H9 (cell line): ENCODE results near the gene CC2D2A. TPM values are rescaled to one million over a fixed set of nuclear protein-coding genes. Genes with fewer than 3 reads are reported as not detected.

Source experiments
- DNase-seq: peaks from one replicate; pipeline ENCODE4 v3.0.0-alpha.2; 2017
- H2AFZ ChIP-seq: one replicate; pipeline ENCODE4 v1.6.1; 2013; ENCODE audit warnings: mild to moderate bottlenecking, low read length, control low read depth, moderate library complexity
- H2AK5ac ChIP-seq: 2 replicates; pipeline ENCODE4 v1.6.1; 2013; ENCODE audit warnings: low read length, control low read depth, mixed read lengths; ENCODE audit not compliant: insufficient read length
- H2BK120ac ChIP-seq: one replicate; pipeline ENCODE4 v1.6.1; 2013; ENCODE audit warnings: low read depth, mild to moderate bottlenecking, low read length, control low read depth, inconsistent platforms; ENCODE audit not compliant: poor library complexity, severe bottlenecking
- H2BK12ac ChIP-seq: 2 replicates; pipeline ENCODE4 v1.6.1; 2013; ENCODE audit warnings: low read length, control low read depth, mixed read lengths, low read depth; ENCODE audit not compliant: insufficient read length
- H2BK15ac ChIP-seq: 2 replicates; pipeline ENCODE4 v1.6.1; 2013; ENCODE audit warnings: low read depth, low read length, control low read depth
- H2BK20ac ChIP-seq: one replicate; pipeline ENCODE4 v1.6.1; 2013; ENCODE audit warnings: low read depth, mild to moderate bottlenecking, low read length, control low read depth, inconsistent platforms; ENCODE audit not compliant: poor library complexity, severe bottlenecking
- H2BK5ac ChIP-seq: 2 replicates; pipeline ENCODE4 v1.6.1; 2013; ENCODE audit warnings: low read length, control low read depth, mixed read lengths; ENCODE audit not compliant: insufficient read length
- H3K14ac ChIP-seq: 2 replicates; pipeline ENCODE4 v1.6.1; 2013; ENCODE audit warnings: low read length, control low read depth; ENCODE audit not compliant: insufficient read depth
- H3K18ac ChIP-seq: 2 replicates; pipeline ENCODE4 v1.6.1; 2013; ENCODE audit warnings: low read depth, mild to moderate bottlenecking, mixed read lengths, low read length, control low read depth; ENCODE audit not compliant: insufficient read length
- H3K23ac ChIP-seq: 2 replicates; pipeline ENCODE4 v1.6.1; 2013; ENCODE audit warnings: low read length, control low read depth, mixed read lengths, low read depth; ENCODE audit not compliant: insufficient read length
- H3K23me2 ChIP-seq: 2 replicates; pipeline ENCODE4 v1.6.1; 2013; ENCODE audit warnings: low read depth, mild to moderate bottlenecking, mixed read lengths, low read length, control low read depth; ENCODE audit not compliant: insufficient read length, poor library complexity, severe bottlenecking
- H3K27ac ChIP-seq: 2 replicates; pipeline ENCODE4 v1.5.1; 2013; ENCODE audit warnings: low read length, control low read depth, mixed read lengths, low read depth; ENCODE audit not compliant: insufficient read length
- H3K27me3 ChIP-seq: 2 replicates; pipeline ENCODE4 v1.6.1; 2013; ENCODE audit warnings: low read length, control low read depth, inconsistent platforms; ENCODE audit not compliant: insufficient read depth
- H3K4ac ChIP-seq: 2 replicates; pipeline ENCODE4 v1.6.1; 2013; ENCODE audit warnings: low read depth, mild to moderate bottlenecking, control low read depth, inconsistent platforms, low read length, moderate library complexity
- H3K4me1 ChIP-seq: 2 replicates; pipeline ENCODE4 v1.6.1; 2013; ENCODE audit warnings: low read length, control low read depth, inconsistent platforms; ENCODE audit not compliant: insufficient read depth
- H3K4me2 ChIP-seq: 2 replicates; pipeline ENCODE4 v1.6.1; 2013; ENCODE audit warnings: low read length, control low read depth, mixed read lengths; ENCODE audit not compliant: insufficient read length, insufficient read depth
- H3K56ac ChIP-seq: 2 replicates; pipeline ENCODE4 v1.6.1; 2013; ENCODE audit warnings: low read depth, mild to moderate bottlenecking, mixed read lengths, low read length, control low read depth; ENCODE audit not compliant: insufficient read length
- H3K79me1 ChIP-seq: 2 replicates; pipeline ENCODE4 v1.6.1; 2013; ENCODE audit warnings: low read depth, mild to moderate bottlenecking, moderate library complexity, low read length, control low read depth, inconsistent platforms; ENCODE audit not compliant: insufficient read depth, poor library complexity, severe bottlenecking
- H3K79me2 ChIP-seq: 2 replicates; pipeline ENCODE4 v1.6.1; 2013; ENCODE audit warnings: low read length, control low read depth, inconsistent platforms; ENCODE audit not compliant: insufficient read depth
- H3K9ac ChIP-seq: 2 replicates; pipeline ENCODE4 v1.6.1; 2013; ENCODE audit warnings: low read length, control low read depth, mixed read lengths; ENCODE audit not compliant: insufficient read length; ENCODE audit errors: extremely low read depth
- H3K9me3 ChIP-seq: one replicate; pipeline ENCODE4 v1.6.1; 2013; ENCODE audit warnings: low read depth, low read length, inconsistent platforms; ENCODE audit not compliant: control insufficient read depth
- H3T11ph ChIP-seq: one replicate; pipeline ENCODE4 v1.6.1; 2013; ENCODE audit warnings: mild to moderate bottlenecking, low read length, control low read depth, inconsistent platforms
- H4K20me1 ChIP-seq: one replicate; pipeline ENCODE4 v1.6.1; 2013; ENCODE audit not compliant: control insufficient read depth, insufficient read length, insufficient read depth
- H4K5ac ChIP-seq: 2 replicates; pipeline ENCODE4 v1.6.1; 2013; ENCODE audit warnings: low read depth, mild to moderate bottlenecking, mixed read lengths, low read length, control low read depth; ENCODE audit not compliant: insufficient read length
- H4K8ac ChIP-seq: replicated peaks from 2 replicates; pipeline ENCODE4 v1.6.1; 2013; ENCODE audit warnings: low read length, control low read depth, mixed read lengths, low read depth; ENCODE audit not compliant: insufficient read length
- H4K91ac ChIP-seq: 2 replicates; pipeline ENCODE4 v1.6.1; 2013; ENCODE audit warnings: low read depth, mild to moderate bottlenecking, moderate library complexity, mixed read lengths, low read length, control low read depth; ENCODE audit not compliant: insufficient read length
- H3K27ac Mint-ChIP-seq, 3 experiments: 2 replicates in 2 of 3; 3 replicates in 1 of 3; pipeline ENCODE4 v1.8.0; 2020 to 2021; ENCODE audit warnings: mixed read lengths in 3 of 3, mild to moderate bottlenecking in 1 of 3, moderate library complexity in 1 of 3
- H3K27me3 Mint-ChIP-seq: 2 replicates; pipeline ENCODE4 v1.8.0; 2021; ENCODE audit warnings: low read depth, mild to moderate bottlenecking, moderate library complexity, mixed read lengths
- H3K36me3 Mint-ChIP-seq, 3 experiments: 2 replicates in 2 of 3; 3 replicates in 1 of 3; pipeline ENCODE4 v1.8.0; 2020 to 2021; ENCODE audit warnings: low read depth in 3 of 3, mixed read lengths in 3 of 3; ENCODE audit not compliant: insufficient read depth in 1 of 3
- H3K4me1 Mint-ChIP-seq, 2 experiments: 2 replicates each; pipeline ENCODE4 v1.8.0; 2020; ENCODE audit warnings: mixed read lengths in 2 of 2
- H3K4me3 Mint-ChIP-seq, 2 experiments: 2 replicates in 1 of 2; 3 replicates in 1 of 2; pipeline ENCODE4 v1.8.0; 2020 to 2021; ENCODE audit warnings: mild to moderate bottlenecking in 2 of 2, mixed read lengths in 2 of 2, moderate library complexity in 1 of 2
- H3K9me3 Mint-ChIP-seq, 2 experiments: 2 replicates in 1 of 2; 3 replicates in 1 of 2; pipeline ENCODE4 v1.8.0; 2020; ENCODE audit warnings: mild to moderate bottlenecking in 2 of 2, mixed read lengths in 2 of 2, moderate library complexity in 1 of 2
- WGBS: extraction: QIAGEN DNeasy Blood & Tissue Kit; methylation state at CpG from one replicate; pipeline ENCODE4 v1.1.7; 2013; ENCODE audit warnings: missing lambda C conversion rate, low lambda C conversion rate, mixed read lengths; ENCODE audit not compliant: insufficient read length; ENCODE audit errors: extremely low coverage; 5-methylcytosine and 5-hydroxymethylcytosine counted together
- total RNA-seq: library from RNA; stranded (reverse); gene quantifications from 2 replicates; pipeline ENCODE4 v1.2.1, GENCODE V29; 2021
- TF ChIP-seq, protein P1 (sequence below): fragments of 200-600 bp; sonication (generic); conservative IDR thresholded peaks from 3 replicates; pipeline ENCODE4 v1.8.0; 2021; ENCODE audit warnings: antibody characterized with exemption, mild to moderate bottlenecking

Gene CC2D2A
- total RNA-seq, 1 experiment from 2014 or later = 10.4 TPM

GRCh38 chr4:15536552-15537499 is 67.1 kb downstream of the CC2D2A start:
- H3K9me3 ChIP-seq = no peaks in the 10 kb centered on the region
- H2BK120ac ChIP-seq = no peak overlapping the region
- H3T11ph ChIP-seq = no peak overlapping the region
- TF ChIP-seq, protein P1, sequence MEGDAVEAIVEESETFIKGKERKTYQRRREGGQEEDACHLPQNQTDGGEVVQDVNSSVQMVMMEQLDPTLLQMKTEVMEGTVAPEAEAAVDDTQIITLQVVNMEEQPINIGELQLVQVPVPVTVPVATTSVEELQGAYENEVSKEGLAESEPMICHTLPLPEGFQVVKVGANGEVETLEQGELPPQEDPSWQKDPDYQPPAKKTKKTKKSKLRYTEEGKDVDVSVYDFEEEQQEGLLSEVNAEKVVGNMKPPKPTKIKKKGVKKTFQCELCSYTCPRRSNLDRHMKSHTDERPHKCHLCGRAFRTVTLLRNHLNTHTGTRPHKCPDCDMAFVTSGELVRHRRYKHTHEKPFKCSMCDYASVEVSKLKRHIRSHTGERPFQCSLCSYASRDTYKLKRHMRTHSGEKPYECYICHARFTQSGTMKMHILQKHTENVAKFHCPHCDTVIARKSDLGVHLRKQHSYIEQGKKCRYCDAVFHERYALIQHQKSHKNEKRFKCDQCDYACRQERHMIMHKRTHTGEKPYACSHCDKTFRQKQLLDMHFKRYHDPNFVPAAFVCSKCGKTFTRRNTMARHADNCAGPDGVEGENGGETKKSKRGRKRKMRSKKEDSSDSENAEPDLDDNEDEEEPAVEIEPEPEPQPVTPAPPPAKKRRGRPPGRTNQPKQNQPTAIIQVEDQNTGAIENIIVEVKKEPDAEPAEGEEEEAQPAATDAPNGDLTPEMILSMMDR = no peak
- no peak overlapping the region for H3K23ac ChIP-seq
- no peaks in the 10 kb centered on the region for H3K23me2 ChIP-seq
- no peak overlapping the region for H2AK5ac ChIP-seq
- Mint-ChIP-seq H3K27ac (no peak overlapping the region; a peak in 1 of 7 replicates), H3K4me1 (peaks cover under 1 to 4% of the 10 kb centered on the region in 2 experiments; a peak in 3 of 4 replicates), H3K9me3 (no peaks in the 10 kb centered on the region), H3K4me3 (no peak overlapping the region), H3K36me3 (peaks cover 0 to 10% (median 0%) of the 10 kb centered on the region in 3 experiments; a peak in 4 of 7 replicates), H3K27me3 (no peaks in the 10 kb centered on the region)
- no peak overlapping the region for H4K8ac ChIP-seq
- no peak overlapping the region for H4K91ac ChIP-seq
- H4K20me1 ChIP-seq = no peaks in the 10 kb centered on the region
- H3K14ac ChIP-seq = no peak overlapping the region
- no peak overlapping the region for H3K18ac ChIP-seq
- no peak overlapping the region for H3K9ac ChIP-seq
- H2BK20ac ChIP-seq = no peak overlapping the region
- H3K4ac ChIP-seq = no peak overlapping the region
- H3K79me2 ChIP-seq = no peaks in the 10 kb centered on the region
- no peak overlapping the region for H3K4me2 ChIP-seq
- no peak for DNase-seq
- H2BK15ac ChIP-seq = no peak overlapping the region
- H4K5ac ChIP-seq = no peak overlapping the region
- WGBS = no CpG with 5 or more reads among the region's 7 CpGs
- no peak overlapping the region for H2BK12ac ChIP-seq
- H3K27me3 ChIP-seq = no peaks in the 10 kb centered on the region
- H2AFZ ChIP-seq = no peak overlapping the region
- no peak overlapping the region for H3K56ac ChIP-seq
- no peaks in the 10 kb centered on the region for H3K79me1 ChIP-seq
- no peaks in the 10 kb centered on the region for H3K4me1 ChIP-seq
- H3K27ac ChIP-seq = no peak overlapping the region
- H2BK5ac ChIP-seq = no peak overlapping the region
